GM23338 (cell line): ENCODE data around the gene DAPK2.

ENCODE experiments used
- CREB1 ChIP-seq: fragments of 250-450 bp; sonication (Bioruptor Pico); IDR thresholded peaks from 2 replicates; pipeline ENCODE4 v1.5.0; 2020; ENCODE audit warnings: low read depth, mild to moderate bottlenecking, moderate library complexity
- CTCF ChIP-seq, 2 experiments: fragments of 200-600 bp in 1 of 2; sonication (generic) in 1 of 2; conservative IDR thresholded peaks; 2 replicates each; pipeline versions ENCODE4 v1.5.1 to v1.6.1; 2016 to 2017; ENCODE audit warnings: antibody characterized with exemption in 2 of 2, low read depth in 2 of 2, mild to moderate bottlenecking in 2 of 2, moderate library complexity in 1 of 2
- ETS1 ChIP-seq: IDR thresholded peaks from 2 replicates; pipeline ENCODE4 v1.6.1; 2016; ENCODE audit warnings: antibody characterized with exemption
- EZH2 ChIP-seq: fragments of 200-600 bp; sonication (generic); IDR thresholded peaks from one replicate; pipeline ENCODE4 v1.8.0; 2017; ENCODE audit warnings: antibody characterized with exemption, mild to moderate bottlenecking, low read depth; ENCODE audit not compliant: unreplicated experiment
- EZH2phosphoT487 ChIP-seq: fragments of 200-600 bp; sonication (generic); IDR thresholded peaks from one replicate; pipeline ENCODE4 v1.8.1; 2018; ENCODE audit warnings: antibody characterized with exemption; ENCODE audit not compliant: unreplicated experiment
- JUNB ChIP-seq: IDR thresholded peaks from one replicate; pipeline ENCODE4 v1.6.1; 2016; ENCODE audit warnings: antibody characterized with exemption; ENCODE audit not compliant: unreplicated experiment
- POLR2AphosphoS5 ChIP-seq: IDR thresholded peaks from 2 replicates; pipeline ENCODE4 v1.6.1; 2016; ENCODE audit warnings: antibody characterized with exemption, low read depth
- REST ChIP-seq: IDR thresholded peaks from one replicate; pipeline ENCODE4 v1.6.1; 2018; ENCODE audit warnings: antibody characterized with exemption; ENCODE audit not compliant: unreplicated experiment
- ZNF114 ChIP-seq: fragments of 250-450 bp; sonication (Bioruptor Pico); IDR thresholded peaks from 2 replicates; pipeline ENCODE4 v1.5.0; 2020; ENCODE audit warnings: mild to moderate bottlenecking, moderate library complexity
- ZNF331 ChIP-seq: fragments of 250-450 bp; sonication (Bioruptor Pico); IDR thresholded peaks from 2 replicates; pipeline ENCODE4 v1.5.0; 2020; ENCODE audit warnings: low read depth, mild to moderate bottlenecking, moderate library complexity
- ZNF462 ChIP-seq: fragments of 250-450 bp; sonication (Bioruptor Pico); IDR thresholded peaks from 2 replicates; pipeline ENCODE4 v1.5.0; 2020; ENCODE audit warnings: mild to moderate bottlenecking, moderate library complexity

- no peak for TF ChIP-seq REST
- no peak for TF ChIP-seq EZH2
- TF ChIP-seq POLR2AphosphoS5 = no peak
- no peak for TF ChIP-seq CTCF (conservative IDR thresholded peaks at IDR 0.05; ENCODE audit: low read depth in 2 of 2)
- TF ChIP-seq JUNB = no peak
- no peak for TF ChIP-seq EZH2phosphoT487
- TF ChIP-seq ETS1 = no peak
- TF ChIP-seq ZNF331 = no peak
- TF ChIP-seq ZNF462 (CRISPR knock-in tag) = no peak
- no peak for TF ChIP-seq CREB1 (CRISPR knock-in tag)
- TF ChIP-seq ZNF114 (CRISPR knock-in tag) = no peak
Measured at GRCh38 chr15:64066451-64066850, 20.2 kb upstream of the DAPK2 start.
